Fibroblast of lung (primary cell): Measurements from ENCODE around the gene CPA5. TPM values are rescaled to one million over a fixed set of nuclear protein-coding genes. Genes with fewer than 3 reads are reported as not detected.
A peak's percentile ranks its signal among the peaks of the same experiment; 100 is the strongest.

Source experiments
- DNase-seq, 2 donors: peaks; one replicate each; pipeline versions ENCODE4 v3.0.0 to v3.0.0-alpha.2; 2010; ENCODE audit warnings: low read depth in 2 of 2
- H2AFZ ChIP-seq: 2 replicates; pipeline ENCODE4 v1.5.1; 2012; ENCODE audit warnings: low read length, control low read depth, inconsistent platforms
- H3K27ac ChIP-seq: 2 replicates; pipeline ENCODE4 v1.5.1; 2011; ENCODE audit warnings: low read length, control low read depth; ENCODE audit not compliant: insufficient read depth
- H3K27me3 ChIP-seq: 2 replicates; pipeline ENCODE4 v1.5.1; 2011; ENCODE audit warnings: mild to moderate bottlenecking, low read length; ENCODE audit not compliant: control insufficient read depth, insufficient read depth
- H3K36me3 ChIP-seq: 2 replicates; pipeline ENCODE4 v1.5.1; 2011; ENCODE audit warnings: low read length; ENCODE audit not compliant: control insufficient read depth, insufficient read depth
- H3K4me1 ChIP-seq: 2 replicates; pipeline ENCODE4 v1.5.1; 2011; ENCODE audit warnings: low read length; ENCODE audit not compliant: control insufficient read depth, insufficient read depth; ENCODE audit errors: extremely low read depth
- H3K4me2 ChIP-seq: 2 replicates; pipeline ENCODE4 v1.5.1; 2011; ENCODE audit warnings: low read length, control low read depth; ENCODE audit not compliant: insufficient read depth; ENCODE audit errors: extremely low read depth
- H3K4me3 ChIP-seq, 4 experiments: fragments of 200-600 bp in 1 of 4; sonication (generic) in 1 of 4; replicated peaks in 1 of 4; 2 replicates each; pipeline ENCODE4 v1.5.1; 2011 to 2016; ENCODE audit warnings: low read length in 4 of 4, low read depth in 3 of 4, mild to moderate bottlenecking in 3 of 4, control low read depth in 2 of 4, inconsistent platforms in 1 of 4, mixed read lengths in 1 of 4; ENCODE audit not compliant: insufficient read depth in 1 of 4; ENCODE audit errors: control extremely low read depth in 1 of 4
- H3K79me2 ChIP-seq: 2 replicates; pipeline ENCODE4 v1.5.1; 2012; ENCODE audit warnings: mild to moderate bottlenecking, low read length, inconsistent platforms; ENCODE audit not compliant: control insufficient read depth, insufficient read depth
- H3K9ac ChIP-seq: 2 replicates; pipeline ENCODE4 v1.5.1; 2011; ENCODE audit warnings: mild to moderate bottlenecking, low read length, control low read depth; ENCODE audit not compliant: insufficient read depth
- H3K9me3 ChIP-seq: 2 replicates; pipeline ENCODE4 v1.5.1; 2012; ENCODE audit warnings: low read depth, low read length; ENCODE audit not compliant: control insufficient read depth, insufficient read depth
- H4K20me1 ChIP-seq: 2 replicates; pipeline ENCODE4 v1.5.1; 2011; ENCODE audit warnings: low read length; ENCODE audit not compliant: control insufficient read depth, insufficient read depth; ENCODE audit errors: extremely low read depth
- CTCF ChIP-seq, 2 donors: IDR thresholded peaks in 1 of 2; conservative IDR thresholded peaks in 1 of 2; 1 replicate in 1 of 2; 2 replicates in 1 of 2; pipeline ENCODE4 v1.5.1; 2011 to 2012; ENCODE audit warnings: low read length in 2 of 2, control low read depth in 1 of 2, inconsistent platforms in 1 of 2, low read depth in 1 of 2, mild to moderate bottlenecking in 1 of 2
- EZH2 ChIP-seq: IDR thresholded peaks from 2 replicates; pipeline ENCODE4 v1.5.1; 2012; ENCODE audit warnings: low read length, control low read depth, mild to moderate bottlenecking; ENCODE audit errors: missing control alignments
- polyA plus RNA-seq, 2 donors: library from polyadenylated mRNA; depleted of rRNA in 1 of 2; stranded (reverse) in 1 of 2; unstranded in 1 of 2; fragments of >200 nt; gene quantifications; 2 replicates each; pipeline ENCODE4 v1.2.1, GENCODE V29; 2011 to 2012; ENCODE audit warnings: missing spikeins in 1 of 2
- total RNA-seq: library from RNA; depleted of rRNA; stranded (reverse); fragments of >200 nt; gene quantifications from 2 replicates; pipeline ENCODE4 v1.2.1, GENCODE V29; 2014

Gene CPA5
- total and polyA plus RNA-seq, 2 donors (not counting 1 experiment from before 2014, with no cell fraction given), result not detected

- H3K4me3 ChIP-seq, result no peak overlapping the region
- H3K4me1 ChIP-seq, result no peaks in the 10 kb centered on the region
- TF ChIP-seq EZH2 (no peak), CTCF (conservative IDR thresholded peaks at IDR 0.05 in 1 of 2, IDR thresholded peaks at IDR 0.05 in 1 of 2; ENCODE audit: low read depth in 1 of 2, low read length in 2 of 2) (no peak)
- H3K27me3 ChIP-seq, result no peaks in the 10 kb centered on the region
- no peak overlapping the region for H3K4me2 ChIP-seq
- no peaks in the 10 kb centered on the region for H4K20me1 ChIP-seq
- no peak overlapping the region for H3K27ac ChIP-seq
- H3K9ac ChIP-seq, result no peak overlapping the region
- no peaks in the 10 kb centered on the region for H3K79me2 ChIP-seq
- no peaks in the 10 kb centered on the region for H3K9me3 ChIP-seq
- DNase-seq, result peak in 1 of 2 donors; percentile 58
- H2AFZ ChIP-seq, result no peak overlapping the region
- no peaks in the 10 kb centered on the region for H3K36me3 ChIP-seq
Observed at GRCh38 chr7:130301501-130302020, 43.1 kb upstream of the CPA5 start.

- TF ChIP-seq CTCF (conservative IDR thresholded peaks at IDR 0.05 in 1 of 2, IDR thresholded peaks at IDR 0.05 in 1 of 2; ENCODE audit: low read depth in 1 of 2, low read length in 2 of 2) (no peak), EZH2 (no peak)
- H3K4me2 ChIP-seq, result no peak overlapping the region
Observed at GRCh38 chr7:130302649-130303048, 42.0 kb upstream of the CPA5 start.

GRCh38 chr7:130303127-130303526 lies 41.5 kb upstream of the CPA5 start:
- H3K4me3 ChIP-seq, result no peak overlapping the region

More at GRCh38 chr7:130302649-130303048, 42.0 kb upstream of the CPA5 start:
- H3K9me3 ChIP-seq, result no peaks in the 10 kb centered on the region
- no peaks in the 10 kb centered on the region for H4K20me1 ChIP-seq
- DNase-seq, result no peak
- no peaks in the 10 kb centered on the region for H3K4me1 ChIP-seq
- H3K27me3 ChIP-seq, result no peaks in the 10 kb centered on the region
- no peaks in the 10 kb centered on the region for H3K79me2 ChIP-seq
- no peaks in the 10 kb centered on the region for H3K36me3 ChIP-seq
- H2AFZ ChIP-seq, result no peak overlapping the region
- H3K4me3 ChIP-seq, result no peak overlapping the region
- no peak overlapping the region for H3K9ac ChIP-seq
- H3K27ac ChIP-seq, result no peak overlapping the region

More at GRCh38 chr7:130303127-130303526, 41.5 kb upstream of the CPA5 start:
- DNase-seq, result no peak
- H3K9me3 ChIP-seq, result no peaks in the 10 kb centered on the region
- H3K4me2 ChIP-seq, result no peak overlapping the region
- no peaks in the 10 kb centered on the region for H3K27me3 ChIP-seq
- no peaks in the 10 kb centered on the region for H3K79me2 ChIP-seq
- H3K4me1 ChIP-seq, result no peaks in the 10 kb centered on the region
- no peak overlapping the region for H3K27ac ChIP-seq
- H2AFZ ChIP-seq, result no peak overlapping the region
- no peak for TF ChIP-seq EZH2
- no peak for TF ChIP-seq CTCF (conservative IDR thresholded peaks at IDR 0.05 in 1 of 2, IDR thresholded peaks at IDR 0.05 in 1 of 2; ENCODE audit: low read depth in 1 of 2, low read length in 2 of 2)
- H4K20me1 ChIP-seq, result no peaks in the 10 kb centered on the region
- peaks cover 2% of the 10 kb centered on the region for H3K36me3 ChIP-seq
- H3K9ac ChIP-seq, result no peak overlapping the region
